GM13977 (cell line): ENCODE data around the gene SMOC1.

Experiments used
- DNase-seq: peaks from one replicate; pipeline ENCODE4 v3.0.0; 2012; ENCODE audit warnings: low spot score
- in situ Hi-C: fragments of 300-500 bp; cut with MboI; formaldehyde crosslinking; loops from one replicate; pipeline ENCODE4 v1.12.0; 2022; ENCODE audit warnings: low sequenced_read_pairs, low pct_unique_long_range_greater_than_20kb, mixed read lengths, inconsistent platforms; ENCODE audit not compliant: unreplicated experiment
- TF ChIP-seq, protein P1 (sequence below): IDR thresholded peaks from 2 replicates; pipeline ENCODE4 v1.5.1; 2012; ENCODE audit warnings: mild to moderate bottlenecking, control low read depth; ENCODE audit not compliant: insufficient read depth; ENCODE audit errors: extremely low read depth, missing control alignments

SMOC1 gene

DNA sequence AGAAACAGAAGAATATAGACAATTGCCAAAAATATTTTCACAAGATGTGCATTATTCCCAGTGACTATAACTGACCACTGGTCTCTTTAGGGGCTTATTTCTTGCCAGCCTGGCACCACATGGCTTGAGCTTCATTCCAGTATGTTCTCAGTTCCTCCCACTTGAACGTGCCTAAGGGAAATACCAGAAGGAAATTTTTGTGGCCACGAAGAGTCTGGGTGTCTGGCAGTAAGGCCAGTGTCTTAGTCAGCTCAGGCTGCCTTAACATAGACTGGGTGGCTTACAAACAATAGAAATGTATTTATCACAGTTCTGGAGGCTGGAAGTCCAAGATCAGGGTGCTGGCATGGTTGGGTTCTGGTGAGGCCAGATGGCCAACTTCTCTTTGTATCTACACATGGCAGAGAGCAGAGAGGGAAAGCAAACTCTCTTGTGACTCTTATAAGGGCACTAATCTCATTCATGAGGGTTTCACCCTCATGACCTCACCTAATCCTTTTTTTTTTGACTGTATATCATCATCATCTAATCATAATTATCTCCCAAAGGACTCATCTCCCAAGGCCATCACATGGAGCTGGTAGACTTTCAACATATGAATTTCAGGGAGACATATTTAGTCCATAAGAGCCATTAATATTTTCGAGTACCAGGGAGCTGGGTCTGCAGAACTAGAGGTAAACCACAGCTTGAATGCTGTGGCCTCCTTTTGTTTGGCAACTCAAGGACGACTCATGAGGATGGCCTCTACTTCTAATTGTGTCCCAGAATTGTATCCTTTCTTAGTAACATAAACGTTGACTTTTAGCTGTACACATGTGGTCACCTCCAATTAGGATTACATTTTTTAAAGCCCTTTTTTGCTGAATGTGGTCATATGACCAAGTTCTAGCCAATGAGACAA lies 5.1 kb upstream of the SMOC1 start:
- TF ChIP-seq, protein P1, sequence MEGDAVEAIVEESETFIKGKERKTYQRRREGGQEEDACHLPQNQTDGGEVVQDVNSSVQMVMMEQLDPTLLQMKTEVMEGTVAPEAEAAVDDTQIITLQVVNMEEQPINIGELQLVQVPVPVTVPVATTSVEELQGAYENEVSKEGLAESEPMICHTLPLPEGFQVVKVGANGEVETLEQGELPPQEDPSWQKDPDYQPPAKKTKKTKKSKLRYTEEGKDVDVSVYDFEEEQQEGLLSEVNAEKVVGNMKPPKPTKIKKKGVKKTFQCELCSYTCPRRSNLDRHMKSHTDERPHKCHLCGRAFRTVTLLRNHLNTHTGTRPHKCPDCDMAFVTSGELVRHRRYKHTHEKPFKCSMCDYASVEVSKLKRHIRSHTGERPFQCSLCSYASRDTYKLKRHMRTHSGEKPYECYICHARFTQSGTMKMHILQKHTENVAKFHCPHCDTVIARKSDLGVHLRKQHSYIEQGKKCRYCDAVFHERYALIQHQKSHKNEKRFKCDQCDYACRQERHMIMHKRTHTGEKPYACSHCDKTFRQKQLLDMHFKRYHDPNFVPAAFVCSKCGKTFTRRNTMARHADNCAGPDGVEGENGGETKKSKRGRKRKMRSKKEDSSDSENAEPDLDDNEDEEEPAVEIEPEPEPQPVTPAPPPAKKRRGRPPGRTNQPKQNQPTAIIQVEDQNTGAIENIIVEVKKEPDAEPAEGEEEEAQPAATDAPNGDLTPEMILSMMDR, result no peak
- no peak for DNase-seq
- in situ Hi-C loops, result no loop called here

DNA sequence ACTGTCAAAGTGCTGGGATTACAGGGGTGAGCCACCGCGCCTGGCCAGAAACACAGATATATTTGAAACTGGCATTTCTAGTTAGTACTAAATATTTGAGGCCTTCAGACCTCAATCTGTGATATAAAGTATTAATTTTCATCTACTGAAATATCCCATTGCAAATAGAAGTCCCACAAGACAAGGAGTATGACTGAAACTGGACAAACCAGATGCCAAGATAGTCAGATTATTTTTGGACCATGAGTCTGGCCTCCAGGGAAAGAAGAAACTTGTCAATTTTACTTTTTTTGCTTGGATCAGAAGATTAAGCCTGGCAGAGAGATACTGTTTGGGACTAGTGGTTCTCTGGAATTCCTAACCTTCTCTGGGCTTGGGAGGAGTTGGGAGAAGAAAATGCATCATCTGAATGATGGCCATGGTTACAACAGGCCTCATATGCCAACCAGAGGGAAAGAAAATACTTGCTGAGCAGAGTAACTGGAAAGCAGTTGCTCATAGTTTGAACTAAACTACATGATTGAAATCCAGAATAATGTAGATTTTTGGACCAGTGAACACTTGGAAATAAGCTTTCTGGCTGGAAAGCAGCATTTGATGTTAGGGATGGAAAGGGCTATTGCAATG lies 2.9 kb upstream of the SMOC1 start:
- in situ Hi-C loops, result no loop called here
- TF ChIP-seq, protein P1, result no peak
- no peak for DNase-seq

DNA sequence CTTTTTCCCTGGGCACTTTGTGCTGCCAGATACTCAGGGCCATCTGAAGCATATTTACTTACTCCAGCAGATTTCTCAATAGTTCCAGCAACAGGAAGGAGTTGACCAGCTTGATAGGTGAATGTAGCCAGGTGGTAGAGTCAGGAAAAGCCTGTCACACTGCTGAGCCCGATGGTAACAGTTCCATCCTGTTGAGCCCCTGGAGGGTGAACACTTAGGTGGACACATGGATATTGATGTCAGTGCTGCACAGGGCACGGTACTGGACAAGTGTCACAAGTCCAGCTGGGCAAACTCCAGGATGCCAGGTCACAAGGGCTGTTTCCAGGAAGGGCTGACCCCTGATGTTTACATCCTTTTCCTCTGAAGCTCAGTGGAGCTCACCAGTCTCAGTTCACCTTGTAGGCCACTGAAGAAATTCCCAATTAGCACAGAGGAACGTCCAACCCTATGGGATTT lies 2.3 kb upstream of the SMOC1 start:
- no peak for DNase-seq
- in situ Hi-C loops, result no loop called here
- TF ChIP-seq, protein P1, result no peak

DNA sequence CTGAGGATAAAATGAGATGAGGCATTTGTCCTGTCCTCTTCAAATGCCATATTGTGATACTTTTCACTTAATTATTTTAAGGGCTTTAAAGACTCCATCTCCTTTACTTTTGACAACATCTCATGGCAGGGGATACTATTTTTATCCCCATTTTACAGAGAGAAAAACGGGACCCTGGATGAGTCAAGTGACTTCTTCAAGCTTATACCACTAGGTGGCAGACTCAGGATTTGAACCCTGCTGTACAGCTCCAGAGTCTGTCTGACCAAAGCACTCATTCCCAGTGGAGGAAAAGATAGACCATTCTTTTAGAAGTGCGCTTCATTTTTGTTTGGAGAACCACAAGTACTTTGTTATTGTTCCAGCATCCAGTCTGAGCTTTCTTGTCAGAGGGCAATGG lies 1.7 kb upstream of the SMOC1 start:
- TF ChIP-seq, protein P1, result peak; percentile 55
- in situ Hi-C loops, result no loop called here
- DNase-seq, result peak; percentile 65

DNA sequence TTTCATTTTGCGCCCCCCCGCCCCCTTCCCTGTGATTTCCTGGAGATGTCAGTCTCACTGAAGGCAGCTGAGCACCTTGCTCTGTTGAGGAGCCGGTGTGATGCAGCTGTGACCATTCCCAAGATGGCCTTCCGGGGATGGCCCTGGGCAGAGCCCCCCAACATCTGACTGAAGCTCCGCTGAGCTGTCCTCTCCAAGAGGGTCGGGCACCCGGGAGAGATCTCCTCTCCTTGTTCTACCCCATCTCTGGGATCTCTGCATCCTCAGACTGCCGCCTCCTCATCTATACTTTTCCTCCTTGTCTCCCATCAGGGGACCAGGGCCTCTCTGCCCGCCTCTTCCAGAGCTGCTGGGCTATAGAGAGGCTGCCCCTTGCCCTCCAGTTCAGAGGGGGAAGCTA lies 965 bp upstream of the SMOC1 start:
- in situ Hi-C loops, result no loop called here
- no peak for DNase-seq
- TF ChIP-seq, protein P1, result no peak

DNA sequence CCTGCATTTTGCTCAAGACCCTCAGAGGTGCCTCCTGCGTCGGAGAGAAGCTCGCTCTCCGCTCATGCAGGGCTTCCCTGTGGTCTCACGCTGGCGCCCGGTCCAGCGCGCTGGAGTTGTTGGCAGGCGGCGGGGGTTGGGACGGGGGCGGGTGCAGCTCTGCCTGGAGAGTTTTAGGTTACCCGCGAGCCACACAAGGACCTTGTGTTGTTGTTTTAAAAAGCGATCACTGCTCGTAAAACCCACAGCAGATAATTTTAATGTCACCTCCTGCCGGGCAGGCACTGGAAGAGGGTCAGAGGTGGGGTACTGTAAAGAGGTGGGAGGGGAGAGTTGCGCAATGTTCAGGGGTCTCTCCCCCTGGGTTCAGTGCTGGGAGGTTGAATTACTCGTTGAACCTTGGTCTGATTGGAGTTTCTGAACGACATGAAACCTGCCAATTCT lies 850 bp downstream of the SMOC1 start:
- TF ChIP-seq, protein P1, result no peak
- no peak for DNase-seq
- in situ Hi-C loops, result no loop called here
